GM19397 (cell line): ENCODE measurements around the gene CDK11A.
"Not testable (repeated sequence)": the region's sequence is repeated elsewhere in the genome, so short reads cannot be mapped to it uniquely, and the experiment has no call there.

Experiments
- ATAC-seq: cut with Tn5 transposase; IDR thresholded peaks from one replicate; pipeline ENCODE4 v1.9.1; 2021; ENCODE audit warnings: mild to moderate bottlenecking, moderate library complexity; ENCODE audit not compliant: unreplicated experiment

Gene CDK11A

GRCh38 chr1:1754051-1754815 lies 30.1 kb upstream of the CDK11A start:
- no peak for ATAC-seq

GRCh38 chr1:1753607-1754005 lies 29.4 kb upstream of the CDK11A start:
- no peak for ATAC-seq

- ATAC-seq = no peak
These were observed 28.8 kb upstream of the CDK11A start for GRCh38 chr1:1752636-1753606.

GRCh38 chr1:1752190-1752589 lies 28.0 kb upstream of the CDK11A start:
- no peak for ATAC-seq

- not testable (repeated sequence) for ATAC-seq
These were observed 25.8 kb upstream of the CDK11A start for GRCh38 chr1:1749941-1750340.

GRCh38 chr1:1748686-1749321 lies 24.6 kb upstream of the CDK11A start:
- ATAC-seq = no peak

- ATAC-seq = peak; percentile 69
These were observed 22.4 kb upstream of the CDK11A start for GRCh38 chr1:1746566-1746909.

GRCh38 chr1:1745651-1746565 lies 21.8 kb upstream of the CDK11A start:
- peak; percentile 71 for ATAC-seq

GRCh38 chr1:1742529-1742928 lies 18.4 kb upstream of the CDK11A start:
- ATAC-seq = not testable (repeated sequence)

- ATAC-seq = not testable (repeated sequence)
These were observed 16.9 kb upstream of the CDK11A start for GRCh38 chr1:1741013-1741412.

- ATAC-seq = not testable (repeated sequence)
These were observed 14.7 kb upstream of the CDK11A start for GRCh38 chr1:1738799-1739337.

- not testable (repeated sequence) for ATAC-seq
These were observed 13.8 kb upstream of the CDK11A start for GRCh38 chr1:1737675-1738590.

GRCh38 chr1:1732381-1732780 lies 8.2 kb upstream of the CDK11A start:
- ATAC-seq = no peak

GRCh38 chr1:1730870-1731269 lies 6.7 kb upstream of the CDK11A start:
- ATAC-seq = no peak

GRCh38 chr1:1730230-1730629 lies 6.1 kb upstream of the CDK11A start:
- not testable (repeated sequence) for ATAC-seq

GRCh38 chr1:1729116-1729816 lies 5.1 kb upstream of the CDK11A start:
- not testable (repeated sequence) for ATAC-seq

- ATAC-seq = not testable (repeated sequence)
These were observed 4.3 kb upstream of the CDK11A start for GRCh38 chr1:1728308-1729005.
